NCI-H2227 (cell line): ENCODE results near the gene HEPHL1.
"Not testable (repeated sequence)": the region's sequence is repeated elsewhere in the genome, so short reads cannot be mapped to it uniquely, and the experiment has no call there.

Experiments
- DNase-seq: peaks from one replicate; lab custom pipeline; 2025; ENCODE audit not compliant: unreplicated experiment; lab: John Stamatoyannopoulos, UW

HEPHL1 gene, protein sequence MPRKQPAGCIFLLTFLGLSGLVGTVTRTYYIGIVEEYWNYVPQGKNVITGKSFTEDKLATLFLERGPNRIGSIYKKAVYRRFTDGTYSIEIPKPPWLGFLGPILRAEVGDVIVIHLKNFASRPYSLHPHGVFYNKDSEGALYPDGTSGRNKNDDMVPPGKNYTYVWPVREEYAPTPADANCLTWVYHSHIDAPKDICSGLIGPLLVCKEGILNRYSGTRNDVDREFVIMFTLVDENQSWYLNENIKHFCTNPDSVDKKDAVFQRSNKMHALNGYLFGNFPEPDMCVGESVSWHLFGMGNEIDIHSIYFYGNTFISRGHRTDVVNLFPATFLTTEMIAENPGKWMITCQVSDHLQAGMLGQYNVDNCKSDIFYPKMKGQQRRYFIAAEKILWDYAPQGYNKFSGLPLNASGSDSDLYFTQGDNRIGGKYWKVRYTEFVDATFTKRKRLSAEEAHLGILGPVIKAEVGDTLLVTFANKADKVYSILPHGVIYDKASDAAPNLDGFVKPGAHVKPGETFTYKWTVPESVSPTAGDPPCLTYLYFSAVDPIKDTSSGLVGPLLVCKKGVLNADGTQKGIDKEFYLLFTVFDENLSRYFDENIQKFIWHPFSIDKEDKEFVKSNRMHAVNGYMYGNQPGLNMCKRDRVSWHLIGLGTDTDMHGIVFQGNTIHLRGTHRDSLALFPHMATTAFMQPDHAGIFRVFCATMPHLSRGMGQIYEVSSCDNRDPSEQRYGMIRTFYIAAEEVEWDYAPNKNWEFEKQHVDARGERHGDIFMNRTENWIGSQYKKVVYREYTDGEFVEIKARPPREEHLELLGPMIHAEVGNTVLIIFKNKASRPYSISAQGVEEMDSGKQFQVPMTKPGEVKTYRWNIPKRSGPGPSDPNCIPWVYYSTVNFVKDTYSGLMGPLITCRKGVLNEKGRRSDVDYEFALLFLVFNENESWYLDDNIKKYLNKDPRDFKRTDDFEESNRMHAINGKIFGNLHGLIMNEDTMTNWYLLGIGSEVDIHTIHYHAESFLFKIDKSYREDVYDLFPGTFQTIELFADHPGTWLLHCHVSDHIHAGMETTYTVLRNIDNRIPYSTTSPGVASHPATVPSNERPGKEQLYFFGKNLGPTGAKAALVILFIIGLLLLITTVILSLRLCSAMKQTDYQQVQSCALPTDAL

GRCh38 chr11:94020777-94021481, at the start of gene HEPHL1:
Gene HEPHL1, plus strand, starts transcription at chr11:94021354. Its CDS starts 15 bp downstream, at chr11:94021369.
- DNase-seq, result no peak

DNA sequence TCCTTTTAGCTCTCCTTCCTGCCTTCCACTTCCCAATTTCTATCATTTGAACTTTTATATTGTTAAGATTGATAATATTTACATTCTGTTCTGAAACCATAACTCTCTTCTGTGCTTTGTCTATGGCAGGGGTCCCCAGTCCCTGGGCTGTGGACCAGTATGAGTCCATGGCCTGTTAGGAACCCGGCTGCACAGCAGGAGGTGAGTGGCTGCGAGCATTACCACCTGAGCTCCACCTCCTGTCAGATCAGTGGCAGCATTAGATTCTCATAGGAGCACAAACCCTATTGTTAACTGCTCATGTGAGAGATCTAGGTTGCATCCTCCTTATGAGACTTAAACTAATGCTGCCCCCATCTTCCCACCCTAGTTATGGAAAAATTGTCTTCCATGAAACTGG, 48.4 kb upstream of the HEPHL1 start:
- DNase-seq, result no peak

DNA sequence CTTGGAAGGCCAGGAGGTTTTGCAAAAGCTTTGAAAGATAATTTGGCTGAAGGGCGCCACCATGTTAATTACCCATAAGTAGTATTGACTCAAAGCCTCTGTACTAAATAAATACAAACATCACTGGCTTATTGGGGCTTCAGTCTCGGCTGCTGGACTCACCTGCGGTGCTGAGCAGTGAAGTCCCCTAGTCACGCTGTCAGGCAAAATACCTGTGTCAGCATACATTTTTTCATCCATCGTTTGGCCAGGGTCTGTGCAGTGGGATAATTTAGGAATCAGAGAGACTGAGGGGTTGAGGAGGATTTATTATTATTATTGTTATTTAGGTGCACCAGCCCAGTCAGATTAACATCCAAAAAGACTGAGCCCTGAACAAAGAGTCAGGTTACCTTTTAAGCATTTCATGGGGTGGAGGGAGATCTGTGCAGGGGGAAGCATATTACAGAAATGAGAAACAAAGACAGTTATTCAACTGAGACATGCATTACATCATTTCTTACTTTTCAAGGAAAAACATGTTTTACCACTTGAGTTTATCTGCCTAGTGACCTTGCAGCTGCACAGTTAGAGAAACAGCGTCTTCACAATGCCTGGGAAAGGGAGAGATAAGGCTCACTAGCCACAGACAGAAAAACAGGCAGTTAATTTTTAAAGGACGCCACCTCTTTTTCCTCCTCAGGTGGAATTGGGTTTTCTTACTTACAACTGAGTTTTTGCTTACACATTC, 47.7 kb upstream of the HEPHL1 start:
- not testable (repeated sequence) for DNase-seq

- DNase-seq, result no peak
Measured at GRCh38 chr11:93974759-93975158, 46.4 kb upstream of the HEPHL1 start.

GRCh38 chr11:93976577-93977254, 44.4 kb upstream of the HEPHL1 start:
- not testable (repeated sequence) for DNase-seq

- DNase-seq, result no peak
Measured at GRCh38 chr11:93983542-93984195, 37.5 kb upstream of the HEPHL1 start.

- no peak for DNase-seq
Measured at GRCh38 chr11:93984196-93984567, 37.0 kb upstream of the HEPHL1 start.

- DNase-seq, result no peak
Measured at GRCh38 chr11:93984936-93985335, 36.2 kb upstream of the HEPHL1 start.

- DNase-seq, result no peak
Measured at GRCh38 chr11:93986716-93987115, 34.4 kb upstream of the HEPHL1 start.

GRCh38 chr11:93988455-93988854, 32.7 kb upstream of the HEPHL1 start:
- no peak for DNase-seq

GRCh38 chr11:93988912-93989311, 32.2 kb upstream of the HEPHL1 start:
- no peak for DNase-seq

- no peak for DNase-seq
Measured at GRCh38 chr11:93993747-93994146, 27.4 kb upstream of the HEPHL1 start.

- no peak for DNase-seq
Measured at GRCh38 chr11:93997741-93998140, 23.4 kb upstream of the HEPHL1 start.

DNA sequence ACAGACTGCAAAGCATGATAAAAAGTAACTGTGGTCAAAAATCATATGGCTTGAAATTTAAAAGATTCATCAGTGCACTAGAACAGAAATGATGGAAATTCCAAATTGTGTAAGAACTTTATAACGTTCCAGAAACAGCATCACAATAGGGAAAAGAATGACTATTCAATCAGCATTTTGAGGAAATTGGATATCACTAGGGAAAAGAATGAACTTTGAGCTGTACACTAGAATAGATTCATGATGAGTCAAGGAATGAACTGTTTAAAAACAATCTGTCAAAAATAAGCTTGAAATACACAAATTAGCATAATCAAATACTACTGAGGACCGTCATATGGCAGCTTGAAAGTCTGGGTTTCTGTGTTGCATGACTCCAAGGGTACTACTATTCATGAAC, 20.5 kb upstream of the HEPHL1 start:
- DNase-seq, result no peak

DNA sequence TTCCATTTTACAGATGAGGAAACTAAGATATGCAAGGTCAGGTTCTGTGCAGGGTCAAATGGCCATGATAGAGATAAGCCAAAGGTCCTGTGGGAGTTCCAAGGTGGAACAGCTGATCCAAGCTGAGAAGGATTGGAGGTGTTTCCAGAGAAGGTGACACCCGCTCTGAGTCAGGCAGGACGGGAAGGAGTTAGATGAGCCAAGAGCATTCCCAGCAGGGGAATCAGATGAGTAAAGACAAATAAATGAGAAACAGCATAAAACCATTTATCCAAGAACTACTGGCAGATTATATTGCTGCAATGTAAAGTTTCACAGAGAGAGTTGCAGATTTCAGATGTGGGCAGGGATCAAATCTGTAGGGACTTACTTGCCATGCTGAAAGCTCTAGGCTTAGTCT, 18.9 kb upstream of the HEPHL1 start:
- DNase-seq, result no peak

- DNase-seq, result no peak
Measured at GRCh38 chr11:94007426-94007825, 13.7 kb upstream of the HEPHL1 start.

- no peak for DNase-seq
Measured at GRCh38 chr11:94007906-94008305, 13.2 kb upstream of the HEPHL1 start.

DNA sequence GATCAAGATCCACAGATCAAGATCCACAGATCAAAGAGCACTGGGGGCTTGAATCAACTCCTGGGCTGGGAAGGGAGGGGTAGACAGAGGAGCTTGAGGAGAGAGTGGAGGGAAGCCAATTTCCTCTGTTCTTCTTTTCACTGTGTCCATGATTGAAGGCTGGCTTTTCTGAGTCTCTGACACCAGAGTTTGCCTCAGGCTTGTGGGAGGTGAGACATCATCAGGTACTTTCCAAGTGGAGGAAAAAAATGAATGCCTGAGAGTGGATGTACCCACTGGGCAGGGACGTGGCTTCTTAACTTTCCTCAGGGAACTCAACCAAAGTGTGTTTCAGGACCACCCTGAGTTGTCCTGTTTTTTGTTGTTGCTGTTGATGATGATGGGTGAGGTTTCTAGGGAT, 11.0 kb upstream of the HEPHL1 start:
- DNase-seq, result no peak

DNA sequence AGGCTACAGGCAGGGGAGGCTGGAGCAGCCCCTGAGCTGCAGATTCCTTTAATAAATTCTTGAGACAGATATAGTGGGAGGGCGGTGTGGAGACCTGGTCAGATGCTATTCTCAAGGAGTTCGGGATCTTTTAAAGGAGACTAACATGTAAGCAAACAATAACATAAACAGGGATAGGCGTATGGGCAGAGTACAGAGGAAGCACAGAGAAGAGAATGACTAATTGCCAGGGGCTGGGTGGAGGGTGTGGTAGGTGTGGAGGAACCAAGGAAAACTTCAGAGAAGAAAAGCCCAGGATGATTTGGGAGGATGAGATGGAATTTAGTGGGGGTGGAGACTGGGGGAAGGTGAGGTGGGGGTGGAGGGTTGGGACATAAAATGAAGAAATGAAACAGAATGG, 9.7 kb upstream of the HEPHL1 start:
- DNase-seq, result no peak
